IPS DF 6.9 (cell line): ENCODE results near the gene PTCRA.
"Not testable (repeated sequence)": the region's sequence is repeated elsewhere in the genome, so short reads cannot be mapped to it uniquely, and the experiment has no call there.

Experiments
- DNase-seq: peaks from one replicate; pipeline ENCODE4 v3.0.0-alpha.2; 2013; ENCODE audit warnings: low read depth, low spot score
- H3K27ac ChIP-seq: one replicate; pipeline ENCODE4 v1.5.1; 2013; ENCODE audit warnings: low read length, control low read depth
- H3K27me3 ChIP-seq: 2 replicates; pipeline ENCODE4 v1.6.1; 2013; ENCODE audit warnings: mild to moderate bottlenecking, low read length; ENCODE audit not compliant: control insufficient read depth, insufficient read depth
- H3K36me3 ChIP-seq: 2 replicates; pipeline ENCODE4 v1.6.1; 2013; ENCODE audit warnings: low read length; ENCODE audit not compliant: control insufficient read depth, insufficient read depth
- H3K4me1 ChIP-seq: 2 replicates; pipeline ENCODE4 v1.6.1; 2013; ENCODE audit warnings: low read length; ENCODE audit not compliant: control insufficient read depth, insufficient read depth
- H3K4me3 ChIP-seq: 2 replicates; pipeline ENCODE4 v1.5.1; 2013; ENCODE audit warnings: mild to moderate bottlenecking, low read length
- H3K9me3 ChIP-seq: 2 replicates; pipeline ENCODE4 v1.6.1; 2013; ENCODE audit warnings: low read length, inconsistent platforms; ENCODE audit not compliant: control insufficient read depth, insufficient read depth
- WGBS: extraction: QIAGEN DNeasy Blood & Tissue Kit; methylation state at CpG from one replicate; pipeline ENCODE4 v1.1.7; 2013; ENCODE audit warnings: mixed read lengths, missing lambda C conversion rate; ENCODE audit not compliant: insufficient read length, insufficient coverage; 5-methylcytosine and 5-hydroxymethylcytosine counted together

Gene PTCRA, protein sequence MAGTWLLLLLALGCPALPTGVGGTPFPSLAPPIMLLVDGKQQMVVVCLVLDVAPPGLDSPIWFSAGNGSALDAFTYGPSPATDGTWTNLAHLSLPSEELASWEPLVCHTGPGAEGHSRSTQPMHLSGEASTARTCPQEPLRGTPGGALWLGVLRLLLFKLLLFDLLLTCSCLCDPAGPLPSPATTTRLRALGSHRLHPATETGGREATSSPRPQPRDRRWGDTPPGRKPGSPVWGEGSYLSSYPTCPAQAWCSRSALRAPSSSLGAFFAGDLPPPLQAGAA

DNA sequence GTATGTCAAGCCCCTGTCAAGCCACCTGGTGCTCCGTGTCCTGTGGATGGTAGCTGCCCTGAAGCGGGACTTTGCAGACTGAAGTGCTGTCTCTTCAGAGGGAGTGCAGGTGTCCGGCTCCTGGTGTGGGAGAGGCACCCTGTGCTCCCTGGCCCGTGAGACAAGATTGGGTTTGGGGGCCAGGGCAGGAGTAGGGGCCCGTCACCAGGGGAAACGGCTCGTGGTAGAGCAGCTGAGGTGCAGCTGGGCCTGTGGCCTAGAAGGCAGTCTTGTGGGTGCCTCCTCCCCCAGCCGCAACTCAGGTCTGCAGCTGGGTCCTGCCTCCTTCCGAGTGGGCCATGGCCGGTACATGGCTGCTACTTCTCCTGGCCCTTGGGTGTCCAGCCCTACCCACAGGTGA, at the start of gene PTCRA:
TSS of gene PTCRA (plus strand) at position 322 of the 400 bp plus-strand sequence. CDS start at position 339, 17 bp downstream.
- DNase-seq, result no peak

DNA sequence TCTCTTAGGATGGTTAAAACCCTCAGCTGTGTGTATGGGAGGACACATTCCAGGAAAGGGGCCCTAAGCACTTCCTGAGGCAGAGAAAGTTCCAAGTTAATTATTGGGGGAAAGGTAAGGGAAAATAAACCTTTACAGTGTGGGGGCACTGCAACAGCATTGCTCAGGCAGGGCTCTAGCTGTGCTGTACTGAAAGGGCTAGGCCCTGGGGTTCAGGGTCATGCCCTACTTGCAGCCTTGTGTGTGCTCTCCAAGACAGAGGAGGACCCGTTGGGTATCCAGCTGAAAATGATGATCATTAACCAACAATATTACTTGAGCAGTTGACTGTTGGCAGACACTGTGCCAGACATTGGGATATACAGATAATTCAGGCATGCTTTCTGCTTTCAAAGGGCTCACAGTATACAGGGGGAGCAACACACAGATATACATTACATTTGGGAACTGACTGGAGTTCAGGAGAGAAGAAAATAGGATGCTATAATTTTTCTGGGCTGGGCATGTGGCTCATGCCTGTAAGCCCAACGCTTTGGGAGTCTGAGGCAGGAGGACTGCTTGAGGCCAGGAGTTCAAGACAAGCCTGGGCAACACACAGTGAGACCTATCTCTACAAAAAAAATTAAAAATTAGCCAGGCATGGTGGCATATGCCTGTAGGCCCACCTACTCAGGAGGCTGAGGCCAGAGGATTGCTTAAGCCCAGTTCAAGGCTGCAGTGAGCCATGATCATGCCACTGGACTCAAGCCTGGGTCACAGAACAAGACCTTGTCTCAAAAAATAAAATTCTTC, 45.5 kb upstream of the PTCRA start:
- Histone ChIP-seq H3K9me3 (no peaks in the 10 kb centered on the region), H3K4me3 (no peak overlapping the region), H3K4me1 (no peaks in the 10 kb centered on the region), H3K27me3 (no peaks in the 10 kb centered on the region), H3K36me3 (no peaks in the 10 kb centered on the region), H3K27ac (no peak overlapping the region)
- DNase-seq, result no peak
- WGBS, result no CpG with 5 or more reads among the region's 2 CpGs

More for the DNA sequence above, at the start of gene PTCRA:
- WGBS, result no CpG with 5 or more reads among the region's 10 CpGs
- H3K36me3 ChIP-seq, result no peaks in the 10 kb centered on the region
- no peaks in the 10 kb centered on the region for H3K4me1 ChIP-seq
- H3K9me3 ChIP-seq, result no peaks in the 10 kb centered on the region
- H3K4me3 ChIP-seq, result no peak within 1 kb of the TSS
- no peak within 1 kb of the TSS for H3K27ac ChIP-seq
- H3K27me3 ChIP-seq, result no peaks in the 10 kb centered on the region

DNA sequence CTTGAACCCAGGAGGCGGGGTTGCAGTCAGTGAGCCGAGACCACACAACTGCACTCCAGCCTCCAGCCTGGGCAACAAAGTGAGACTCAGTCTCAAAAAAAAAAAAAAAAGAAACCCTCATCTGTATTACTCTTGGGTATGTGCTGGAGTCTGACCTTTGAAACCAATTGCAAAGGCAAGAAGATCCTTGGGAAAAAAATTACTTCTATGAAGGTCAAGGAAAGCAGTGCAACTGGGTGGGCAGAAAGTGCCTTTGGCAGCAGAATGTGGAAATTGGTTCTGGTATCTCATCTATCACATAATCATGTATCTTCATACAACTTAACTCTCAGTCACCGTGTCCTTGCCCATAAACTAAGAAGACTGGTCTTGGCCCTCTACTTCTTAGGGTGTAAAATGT, 44.1 kb upstream of the PTCRA start:
- H3K27ac ChIP-seq, result no peak overlapping the region
- no peaks in the 10 kb centered on the region for H3K9me3 ChIP-seq
- no peaks in the 10 kb centered on the region for H3K4me1 ChIP-seq

DNA sequence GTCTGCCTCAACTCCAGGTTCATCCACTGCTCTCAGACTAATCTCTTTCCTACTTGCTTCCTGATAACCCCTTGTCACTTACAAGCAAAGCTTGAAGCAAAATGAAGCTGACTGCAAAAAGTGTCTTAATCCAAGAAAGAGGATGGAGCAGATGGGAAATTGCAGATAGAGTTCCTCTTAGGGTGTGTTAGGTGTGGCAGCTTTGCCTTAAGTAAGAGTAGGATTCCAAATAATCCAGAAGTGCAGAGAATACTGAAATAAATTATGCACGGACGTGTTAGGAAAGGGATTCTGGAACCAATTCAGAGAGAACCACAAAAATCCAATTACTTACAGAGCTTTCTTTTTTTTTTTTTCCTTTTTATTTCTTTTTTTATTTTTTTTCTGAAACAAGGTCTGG, 42.5 kb upstream of the PTCRA start:
- Histone ChIP-seq H3K4me1 (no peaks in the 10 kb centered on the region), H3K27ac (no peak overlapping the region), H3K36me3 (no peaks in the 10 kb centered on the region), H3K4me3 (no peak overlapping the region), H3K27me3 (no peaks in the 10 kb centered on the region), H3K9me3 (no peaks in the 10 kb centered on the region)
- no CpG with 5 or more reads among the region's 2 CpGs for WGBS
- DNase-seq, result no peak

More for the DNA sequence above, 44.1 kb upstream of the PTCRA start:
- H3K36me3 ChIP-seq, result no peaks in the 10 kb centered on the region
- no peaks in the 10 kb centered on the region for H3K27me3 ChIP-seq
- no CpG with 5 or more reads among the region's 3 CpGs for WGBS
- DNase-seq, result no peak
- no peak overlapping the region for H3K4me3 ChIP-seq

DNA sequence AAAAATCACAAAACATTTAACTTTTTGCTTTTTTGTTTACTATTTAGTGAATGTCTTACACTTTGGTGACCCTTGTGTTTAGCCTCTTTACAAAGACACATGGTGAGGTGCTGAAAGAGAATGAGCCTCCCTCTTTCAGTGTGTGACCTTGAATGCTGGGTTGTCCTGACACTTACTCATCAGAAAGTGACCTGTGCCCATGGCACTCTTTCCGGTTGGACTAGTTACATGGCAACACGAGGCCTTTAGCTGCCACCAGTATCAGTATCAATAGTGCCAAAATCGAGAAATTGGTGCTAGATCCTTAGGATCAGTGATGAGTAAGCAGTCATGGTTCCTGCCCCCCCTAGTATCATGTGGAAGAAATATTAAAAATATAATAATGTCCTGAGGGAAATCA, 38.2 kb upstream of the PTCRA start:
- H3K27me3 ChIP-seq, result no peaks in the 10 kb centered on the region
- H3K36me3 ChIP-seq, result no peaks in the 10 kb centered on the region
- no peak overlapping the region for H3K4me3 ChIP-seq
- H3K4me1 ChIP-seq, result no peaks in the 10 kb centered on the region
- H3K9me3 ChIP-seq, result no peaks in the 10 kb centered on the region
- no peak overlapping the region for H3K27ac ChIP-seq
- WGBS, result no CpG with 5 or more reads among the region's 3 CpGs
- DNase-seq, result no peak

DNA sequence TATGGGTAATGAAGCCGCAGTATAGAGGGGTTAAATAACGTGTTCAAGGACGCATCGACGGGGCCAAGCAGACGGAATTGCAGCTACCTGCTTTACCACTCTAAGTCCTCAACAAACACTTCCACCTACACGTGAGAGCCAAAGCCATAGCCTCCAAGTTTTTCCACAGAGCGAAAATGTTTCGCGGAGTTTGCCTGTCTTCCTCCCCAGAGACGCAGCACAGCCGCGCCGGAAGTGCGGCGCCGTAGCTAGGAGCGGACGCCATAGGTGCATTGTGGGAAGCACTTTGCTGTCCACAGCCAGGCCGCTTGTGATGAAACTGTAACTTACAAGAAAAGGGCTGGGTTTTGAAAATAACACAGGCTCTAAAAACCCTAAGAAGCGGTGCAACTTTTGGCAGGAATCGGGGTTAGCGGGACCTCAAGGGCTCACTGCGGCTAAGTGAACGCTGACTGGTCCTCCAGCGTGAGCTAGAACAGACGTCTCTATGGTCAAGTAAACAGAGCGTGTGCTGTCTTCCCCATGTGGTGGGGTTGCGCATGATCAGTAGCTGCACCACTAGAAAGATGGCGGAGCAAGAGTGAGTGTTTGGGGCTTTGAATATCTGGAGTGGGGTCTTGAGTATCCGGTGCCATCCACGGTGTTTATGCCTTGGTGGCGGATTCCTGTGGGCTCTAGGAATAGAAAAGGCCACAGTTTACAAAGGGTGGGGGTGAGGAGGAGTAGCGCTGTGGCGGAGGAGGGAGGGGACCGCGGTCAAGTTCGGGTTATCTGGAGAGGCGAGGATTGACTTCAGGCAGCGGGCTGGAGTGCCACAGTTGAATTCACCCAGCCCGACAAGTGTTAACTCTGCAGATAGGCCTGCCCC, 36.2 kb upstream of the PTCRA start, which contains the start of gene RPL7L1:
TSS of gene RPL7L1 (plus strand) at position 245 of the 868 bp plus-strand sequence. CDS start at position 540, 295 bp downstream.
- no peaks in the 10 kb centered on the region for H3K9me3 ChIP-seq
- DNase-seq, result peak; percentile 48
- H3K27me3 ChIP-seq, result no peaks in the 10 kb centered on the region
- H3K4me3 ChIP-seq, result peak within 1 kb of the TSS; percentile 78; the same call in 1 of the 2 replicates
- WGBS, result no CpG with 5 or more reads among the region's 41 CpGs
- H3K27ac ChIP-seq, result no peak within 1 kb of the TSS
- H3K36me3 ChIP-seq, result peaks cover 12% of the 10 kb centered on the region
- H3K4me1 ChIP-seq, result no peaks in the 10 kb centered on the region

DNA sequence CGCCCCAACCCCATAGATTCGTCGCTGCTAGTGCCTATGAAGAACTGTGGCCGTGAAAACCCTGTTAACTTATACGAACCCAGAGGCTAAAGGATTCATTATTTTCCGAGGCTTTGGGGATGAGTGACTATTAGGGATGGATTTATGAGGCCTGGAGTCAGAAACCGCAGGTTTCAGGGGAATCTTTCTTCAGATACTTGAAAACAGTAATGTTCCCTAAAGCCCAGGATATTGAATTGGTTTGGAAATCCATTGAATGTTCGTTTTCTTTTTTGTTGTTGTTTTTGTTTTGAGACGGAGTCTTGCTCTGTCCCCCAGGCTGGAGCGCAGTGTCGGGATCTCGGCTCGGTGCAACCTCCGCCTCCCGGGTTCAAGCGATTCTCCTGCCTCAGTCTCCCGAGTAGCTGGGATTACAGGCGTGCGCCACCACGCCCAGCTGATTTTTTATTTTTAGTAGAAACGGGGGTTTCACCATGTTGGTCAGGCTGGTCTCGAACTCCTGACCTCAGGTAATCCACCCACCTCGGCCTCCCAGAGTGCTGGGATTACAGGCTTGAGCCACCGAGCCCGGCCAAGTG, 35.5 kb upstream of the PTCRA start:
- no CpG with 5 or more reads among the region's 25 CpGs for WGBS
- not testable (repeated sequence) for H3K27me3 ChIP-seq, DNase-seq, H3K27ac ChIP-seq, H3K4me1 ChIP-seq, H3K9me3 ChIP-seq
- H3K36me3 ChIP-seq, result peaks cover 17% of the 10 kb centered on the region
- H3K4me3 ChIP-seq, result peak overlapping the region; percentile 78; the same call in 1 of the 2 replicates

DNA sequence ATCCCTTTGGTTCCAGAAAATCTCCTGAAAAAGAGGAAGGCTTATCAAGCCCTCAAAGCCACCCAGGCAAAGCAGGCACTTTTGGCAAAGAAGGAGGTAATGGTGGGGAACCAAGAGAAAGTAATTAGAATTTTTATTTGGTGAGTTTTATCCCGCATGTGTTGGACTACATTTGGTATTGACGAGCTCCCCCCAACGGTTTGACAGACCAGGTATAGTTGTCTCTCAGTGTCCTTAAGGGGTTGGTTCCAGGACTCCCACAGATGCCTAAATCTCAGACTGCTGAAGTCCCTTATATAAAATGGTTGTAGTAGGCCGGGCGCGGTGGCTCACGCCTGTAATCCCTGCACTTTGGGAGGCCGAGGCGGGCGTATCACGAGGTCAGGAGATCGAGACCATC, 35.0 kb upstream of the PTCRA start:
- peaks cover 22% of the 10 kb centered on the region for H3K36me3 ChIP-seq
- H3K9me3 ChIP-seq, H3K4me3 ChIP-seq, DNase-seq, H3K4me1 ChIP-seq, H3K27ac ChIP-seq, H3K27me3 ChIP-seq: not testable (repeated sequence)
- WGBS, result no CpG with 5 or more reads among the region's 12 CpGs

DNA sequence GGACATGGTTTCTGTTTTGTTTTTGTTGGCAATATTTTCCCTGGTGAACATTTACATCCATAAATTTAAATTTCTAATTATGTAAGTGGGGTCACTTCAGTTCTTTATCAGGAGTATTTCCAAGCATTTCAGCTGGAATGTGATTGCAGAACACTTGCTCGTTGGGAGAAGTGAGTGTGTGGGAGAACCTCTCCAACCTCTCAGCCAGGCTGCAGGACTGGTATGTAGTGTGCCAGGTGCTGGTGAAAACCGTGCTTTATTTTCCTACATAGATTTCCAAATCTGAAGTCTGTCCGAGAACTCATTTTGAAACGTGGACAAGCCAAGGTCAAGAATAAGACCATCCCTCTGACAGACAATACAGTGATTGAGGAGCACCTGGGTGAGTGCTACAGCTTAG, 30.2 kb upstream of the PTCRA start:
- H3K36me3 ChIP-seq, result peaks cover 23% of the 10 kb centered on the region
- H3K4me3 ChIP-seq, result no peak overlapping the region
- no peaks in the 10 kb centered on the region for H3K27me3 ChIP-seq
- DNase-seq, result no peak
- H3K27ac ChIP-seq, result no peak overlapping the region
- no peaks in the 10 kb centered on the region for H3K4me1 ChIP-seq
- WGBS, result no CpG with 5 or more reads among the region's 4 CpGs
- H3K9me3 ChIP-seq, result no peaks in the 10 kb centered on the region

DNA sequence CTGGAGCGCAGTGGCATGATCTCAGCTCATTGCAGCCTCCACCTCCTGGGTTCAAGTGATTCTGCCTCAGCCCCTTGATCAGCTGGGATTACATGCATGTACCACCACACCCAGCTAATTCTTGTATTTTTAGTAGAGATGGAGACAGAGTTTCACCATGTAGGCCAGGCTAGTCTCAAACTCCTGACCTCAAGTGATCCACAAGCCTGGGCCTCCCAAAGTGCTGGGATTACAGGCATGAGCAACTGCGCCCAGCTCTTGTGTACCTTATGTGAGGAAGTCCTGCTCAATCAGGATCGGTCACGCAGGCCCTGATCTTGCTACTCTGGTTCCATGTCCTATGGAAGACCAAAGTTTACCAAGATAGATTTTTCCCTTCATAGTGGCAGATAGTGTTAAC, 27.7 kb upstream of the PTCRA start:
- H3K36me3 ChIP-seq, result peaks cover 23% of the 10 kb centered on the region
- DNase-seq, H3K27ac ChIP-seq, H3K27me3 ChIP-seq, H3K9me3 ChIP-seq, H3K4me1 ChIP-seq, H3K4me3 ChIP-seq: not testable (repeated sequence)
- no CpG with 5 or more reads among the region's 4 CpGs for WGBS
